GM18526 (cell line): ENCODE results near the gene GNG4.

Source experiments
- POLR2A ChIP-seq: IDR thresholded peaks from 3 replicates; pipeline ENCODE4 v1.6.1; 2011; ENCODE audit not compliant: insufficient read length; ENCODE audit errors: extremely low read depth

GNG4 gene

DNA sequence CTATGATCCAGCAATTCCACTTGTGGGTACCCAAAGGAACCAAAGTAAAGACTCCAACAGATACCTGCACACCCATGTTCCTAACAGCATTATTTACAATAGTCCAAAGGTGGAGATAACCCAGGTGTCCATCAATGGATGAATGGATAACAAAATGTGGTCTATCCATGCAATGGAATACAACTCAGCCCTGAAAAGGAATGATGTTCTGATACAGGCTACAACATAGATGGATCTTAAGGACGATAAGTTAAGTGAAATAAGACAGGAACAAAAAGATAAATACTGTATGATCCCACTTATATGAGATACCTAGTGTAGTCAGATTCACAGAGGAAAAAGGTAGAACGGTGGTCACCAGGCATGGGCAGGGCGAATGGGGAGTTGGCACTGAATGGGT lies 69.7 kb downstream of the GNG4 start:
- no peak for TF ChIP-seq POLR2A

DNA sequence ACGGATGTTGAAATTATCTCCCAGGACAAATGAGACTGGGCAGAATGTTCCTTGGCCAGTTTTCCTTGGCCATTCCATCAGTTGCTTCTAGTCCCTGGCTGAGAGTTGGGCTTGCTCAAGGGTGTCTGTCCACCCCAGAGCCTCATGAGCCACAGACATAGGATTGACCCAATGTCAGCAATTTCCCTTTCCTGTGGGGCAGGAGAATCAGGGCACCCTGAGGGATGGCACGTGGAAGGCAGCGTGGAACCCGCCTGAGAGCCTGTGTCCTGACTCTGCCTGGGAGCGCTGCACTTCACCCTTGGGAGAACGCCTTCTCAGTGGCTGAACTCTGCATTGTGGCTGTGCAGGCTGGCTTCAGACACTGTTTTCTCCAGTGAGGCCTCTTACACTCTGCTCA lies 74.0 kb downstream of the GNG4 start:
- no peak for TF ChIP-seq POLR2A

DNA sequence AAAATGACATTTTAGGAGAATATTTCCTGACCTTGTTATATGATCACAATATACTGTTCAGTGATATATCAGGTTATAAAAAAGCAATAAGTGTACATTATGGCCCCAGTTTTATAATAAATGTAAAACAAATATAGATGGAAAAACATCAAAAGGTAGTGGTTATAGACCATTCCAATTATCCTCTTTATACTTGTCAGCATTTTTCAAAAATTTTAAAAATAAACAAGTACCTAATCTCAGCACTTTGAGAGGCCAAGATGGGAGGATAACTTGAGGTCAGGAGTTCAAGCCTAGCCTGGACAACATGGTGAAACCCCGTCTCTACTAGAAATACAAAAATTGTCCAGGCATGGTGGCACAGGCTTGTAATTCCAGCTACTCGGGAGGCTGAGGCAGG lies 75.7 kb downstream of the GNG4 start:
- no peak for TF ChIP-seq POLR2A

DNA sequence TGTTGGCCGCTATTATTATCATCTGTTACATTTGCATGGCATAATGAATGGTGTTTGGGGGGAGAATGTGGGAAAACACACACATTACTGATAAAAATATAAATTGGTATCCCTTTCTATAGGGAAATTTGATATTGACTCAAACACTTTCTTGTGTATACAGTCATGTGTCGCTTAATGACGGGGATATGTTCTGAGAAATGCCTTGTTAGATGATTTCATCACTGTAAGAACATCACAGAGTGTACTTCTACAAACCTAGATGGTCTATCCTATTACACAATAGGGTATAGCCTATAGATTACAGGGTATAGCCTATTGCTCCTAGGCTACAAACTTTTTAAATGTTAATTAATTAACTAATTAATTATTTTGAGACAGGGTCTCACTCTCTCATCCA lies 78.1 kb downstream of the GNG4 start:
- no peak for TF ChIP-seq POLR2A

DNA sequence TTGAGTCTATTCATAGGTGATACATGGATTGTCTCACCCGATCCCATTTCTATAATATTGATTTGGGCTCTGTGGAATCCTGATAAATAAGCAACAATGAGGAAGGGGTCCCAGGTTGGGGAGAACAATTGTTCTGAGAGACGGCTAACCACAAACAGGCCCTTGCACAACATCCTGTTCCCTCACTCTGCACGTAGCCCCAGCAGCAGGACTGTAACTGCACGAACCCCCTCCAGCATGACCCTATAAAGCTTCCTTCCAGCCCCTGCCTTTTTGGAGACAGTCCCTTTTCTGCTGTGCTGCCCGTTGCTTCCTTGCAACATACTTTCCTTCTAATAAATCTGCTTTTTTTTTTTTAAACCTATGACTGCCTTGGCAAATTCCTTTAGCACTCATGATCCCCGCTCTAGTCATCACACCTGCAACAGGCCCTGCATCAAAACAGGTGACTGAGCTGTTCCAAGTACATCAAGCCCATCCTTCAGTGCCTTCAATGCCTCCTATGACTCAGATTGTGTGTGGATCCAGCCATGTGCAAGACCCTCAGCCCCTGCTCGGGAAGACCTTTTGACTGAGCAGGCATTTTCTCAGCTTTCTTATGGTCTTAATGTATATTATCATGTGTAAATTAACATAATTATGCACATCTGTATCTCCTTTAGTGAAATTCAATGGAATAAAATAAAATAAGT lies 81.6 kb downstream of the GNG4 start:
- TF ChIP-seq POLR2A, result no peak

DNA sequence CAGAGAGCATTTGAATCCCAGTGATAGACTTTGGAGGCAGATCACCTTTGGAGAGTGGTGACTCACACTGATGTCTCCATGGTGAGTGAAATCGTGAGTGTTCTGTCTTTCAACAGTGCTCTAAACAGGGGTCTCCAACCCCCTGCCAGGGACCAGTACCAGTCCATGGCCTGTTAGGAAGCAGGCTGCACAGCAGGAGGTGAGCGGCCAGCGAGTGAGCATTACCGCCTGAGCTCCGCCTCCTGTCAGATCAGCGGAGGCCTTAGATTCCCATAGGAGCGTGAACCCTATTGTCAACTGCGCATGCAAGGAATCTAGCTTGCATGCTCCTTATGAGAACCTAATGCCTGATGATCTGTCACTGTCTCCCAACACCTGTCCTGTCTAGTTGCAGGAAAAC lies 83.5 kb downstream of the GNG4 start:
- TF ChIP-seq POLR2A, result no peak

DNA sequence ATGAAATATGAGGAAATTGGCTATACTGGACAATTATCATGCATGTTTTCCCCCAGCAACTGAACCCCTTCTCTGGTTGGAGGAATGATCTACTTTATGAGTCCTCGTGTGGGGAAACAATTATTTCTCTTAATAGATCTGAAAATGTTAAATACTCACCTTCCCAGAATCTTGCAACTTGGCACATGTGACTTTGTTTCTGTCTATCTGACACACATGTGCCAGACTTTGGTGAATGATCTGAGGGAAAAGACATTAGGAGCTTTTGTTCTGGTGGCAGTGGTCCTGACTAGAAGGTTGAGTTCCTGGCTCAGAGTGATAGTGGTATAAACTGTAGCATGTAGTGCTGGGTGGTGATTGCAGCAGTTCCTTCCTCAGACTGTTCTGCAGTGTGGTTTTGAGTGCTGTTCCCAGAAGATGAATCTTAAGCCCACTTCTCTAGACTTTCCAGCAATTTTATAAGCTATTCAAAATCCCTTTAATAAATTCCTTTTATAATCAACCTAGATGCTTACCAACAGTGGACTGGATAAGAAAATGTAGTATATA lies 86.0 kb downstream of the GNG4 start:
- no peak for TF ChIP-seq POLR2A

DNA sequence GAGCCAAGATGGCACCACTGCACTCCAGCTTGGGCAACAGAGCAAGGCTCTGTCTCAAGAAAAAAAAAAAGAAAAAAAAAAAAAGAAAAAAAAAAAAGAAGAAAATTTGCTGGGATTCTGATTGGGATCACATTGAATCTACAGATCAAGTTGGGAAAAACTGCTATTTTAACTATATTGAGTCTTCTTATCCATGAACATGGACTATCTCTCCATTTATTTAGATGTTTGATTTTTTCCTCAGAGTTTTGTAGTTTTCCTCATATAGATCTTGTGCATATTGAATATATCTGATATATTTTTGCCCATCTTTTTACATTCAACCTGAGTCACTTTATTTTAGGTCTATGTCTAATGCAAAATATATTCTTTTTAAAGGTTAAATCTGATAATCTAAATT lies 87.0 kb downstream of the GNG4 start:
- no peak for TF ChIP-seq POLR2A

DNA sequence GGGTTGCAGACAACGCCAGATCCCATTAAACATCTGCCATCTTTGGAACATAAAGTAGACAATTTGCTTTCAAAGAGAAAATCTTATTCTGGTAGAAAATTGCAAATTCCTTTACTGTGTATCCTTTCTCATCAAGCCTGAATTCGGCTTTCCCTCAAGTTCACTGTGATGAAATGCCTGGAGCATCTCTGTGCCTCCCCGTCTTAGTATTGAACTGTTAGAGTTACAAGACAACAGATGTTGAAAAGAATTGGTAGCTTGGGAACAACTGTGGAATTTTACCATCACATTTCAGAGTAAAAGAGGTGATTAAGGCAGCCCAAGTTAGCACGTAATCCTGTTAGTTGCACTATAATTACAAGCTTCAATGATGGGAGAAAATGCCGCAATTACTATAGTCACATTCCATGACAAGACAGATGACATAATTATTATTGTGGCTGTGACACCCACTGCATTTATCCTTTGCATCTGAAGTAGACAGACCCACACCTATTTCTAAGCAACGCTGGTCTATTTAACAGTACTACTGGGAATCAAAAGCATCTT lies 90.9 kb downstream of the GNG4 start:
- no peak for TF ChIP-seq POLR2A

DNA sequence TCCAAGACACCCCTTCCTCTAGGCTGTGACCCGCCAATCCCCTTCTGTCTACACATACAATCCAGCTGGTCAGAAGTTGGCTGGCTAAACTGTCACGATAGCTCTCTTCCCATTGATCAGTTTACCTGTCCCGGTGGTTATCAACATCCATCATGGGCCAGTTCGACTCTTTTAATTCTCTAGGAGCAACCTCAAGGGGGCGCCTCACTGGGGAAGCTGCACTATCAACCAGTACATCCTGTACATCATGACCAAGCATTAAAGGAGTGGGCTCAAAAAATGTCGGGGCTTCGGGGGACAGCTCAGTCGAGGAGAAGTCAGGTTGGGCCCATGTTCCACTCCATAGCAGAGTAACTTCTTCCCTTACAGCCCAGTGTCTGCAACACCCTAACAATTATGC lies 92.1 kb downstream of the GNG4 start:
- TF ChIP-seq POLR2A, result no peak

DNA sequence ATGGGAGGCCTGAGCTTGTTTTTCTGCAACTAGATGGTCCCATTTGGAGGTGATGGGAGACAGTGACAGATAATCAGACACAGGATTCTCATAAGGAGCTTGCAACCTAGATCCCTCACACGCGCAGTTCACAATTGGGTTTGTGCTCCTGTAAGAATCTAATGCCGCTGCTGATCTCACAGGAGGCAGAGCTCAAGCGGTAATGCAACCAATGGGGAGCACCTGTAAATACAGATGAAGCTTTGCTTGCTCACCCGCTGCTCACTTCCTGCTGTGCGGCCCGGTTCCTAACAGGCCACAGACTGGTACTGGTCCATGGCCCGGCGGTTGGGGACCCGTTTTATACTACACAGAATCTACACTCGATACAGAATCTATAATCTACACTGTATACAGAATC lies 92.8 kb downstream of the GNG4 start:
- TF ChIP-seq POLR2A, result no peak

DNA sequence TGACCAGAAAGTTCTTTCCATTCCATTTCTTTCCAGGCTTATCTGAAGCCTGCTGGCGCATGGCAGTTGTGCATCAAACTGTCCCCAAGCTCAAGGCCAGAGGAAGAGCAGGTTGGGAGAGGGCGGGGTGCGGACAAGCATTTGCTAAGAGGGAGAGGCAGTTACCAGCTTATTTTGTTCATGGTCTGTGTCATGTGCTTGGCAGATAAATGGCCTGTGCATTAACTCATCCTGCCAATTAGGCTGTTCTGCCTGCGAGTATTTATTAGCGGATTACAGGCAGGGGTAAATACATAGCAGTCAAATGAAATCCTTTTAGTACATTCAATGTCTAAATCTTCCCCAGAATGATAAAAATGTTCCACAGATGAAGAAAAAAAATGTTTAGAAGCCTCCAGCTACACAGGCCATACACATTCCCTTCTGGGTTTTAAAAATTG lies 96.5 kb downstream of the GNG4 start:
- no peak for TF ChIP-seq POLR2A

DNA sequence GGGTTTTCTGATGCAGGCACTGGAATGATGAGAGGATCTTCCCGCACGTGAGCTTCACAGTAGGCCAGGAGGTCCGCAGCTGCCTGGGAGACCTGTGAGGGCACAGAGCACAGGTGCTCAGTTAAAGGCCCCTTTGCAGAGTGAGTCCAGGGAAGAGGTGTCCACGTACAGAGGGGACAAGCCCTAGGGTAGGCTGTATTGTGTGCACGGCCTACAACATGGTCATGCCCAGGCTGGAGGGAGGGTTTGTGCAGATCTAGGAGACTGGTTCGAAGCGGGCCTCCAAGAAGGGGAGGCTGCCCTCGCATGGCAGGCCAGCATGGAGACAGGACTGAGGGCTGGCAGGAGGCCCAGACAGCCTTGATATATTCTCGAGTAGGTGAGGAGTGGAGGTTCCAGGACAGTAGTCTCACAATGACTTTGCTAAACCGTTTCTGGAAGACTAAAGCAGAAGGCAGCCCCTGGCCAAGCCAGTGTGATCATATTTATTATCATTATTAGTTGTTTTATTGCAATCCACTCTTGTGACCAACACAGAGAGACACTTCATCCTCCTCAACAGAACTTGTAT lies 97.4 kb downstream of the GNG4 start:
- TF ChIP-seq POLR2A, result no peak

DNA sequence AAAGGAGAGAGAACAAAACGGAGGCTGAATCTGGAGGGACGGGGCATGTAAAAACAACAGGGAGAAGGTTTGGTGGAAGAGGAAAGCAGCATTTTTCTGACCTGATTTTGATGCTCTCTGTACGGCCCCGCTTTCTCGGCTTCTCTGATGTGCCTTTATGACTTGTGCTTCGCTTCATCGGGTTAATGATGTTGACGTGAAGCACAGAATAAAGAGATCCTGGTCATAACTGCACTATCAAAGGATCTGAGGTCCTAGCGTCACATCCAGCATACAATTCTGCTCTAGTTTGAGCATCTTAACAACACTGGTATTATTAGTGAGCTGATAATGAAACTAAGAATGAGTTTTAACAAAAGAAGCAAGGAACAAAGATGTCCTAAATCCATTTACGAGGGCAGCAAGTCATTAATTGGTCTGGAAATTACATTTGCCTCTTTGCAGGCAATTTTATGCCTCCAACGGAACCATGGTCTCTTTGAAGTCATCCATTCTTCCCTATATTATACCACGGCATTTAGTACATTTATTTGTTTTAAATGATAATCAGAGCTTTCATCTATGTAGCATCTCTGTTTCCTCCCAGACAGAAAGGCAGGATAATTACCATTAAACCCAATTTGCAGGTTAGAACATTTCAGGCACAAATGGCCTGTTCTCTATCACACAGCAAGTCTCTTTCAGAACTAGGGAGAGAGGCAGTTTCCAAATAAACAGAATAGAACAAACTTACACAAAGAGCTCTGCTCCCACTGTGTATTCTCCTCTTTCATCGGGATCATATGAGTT lies 100.0 kb downstream of the GNG4 start:
- TF ChIP-seq POLR2A, result no peak

DNA sequence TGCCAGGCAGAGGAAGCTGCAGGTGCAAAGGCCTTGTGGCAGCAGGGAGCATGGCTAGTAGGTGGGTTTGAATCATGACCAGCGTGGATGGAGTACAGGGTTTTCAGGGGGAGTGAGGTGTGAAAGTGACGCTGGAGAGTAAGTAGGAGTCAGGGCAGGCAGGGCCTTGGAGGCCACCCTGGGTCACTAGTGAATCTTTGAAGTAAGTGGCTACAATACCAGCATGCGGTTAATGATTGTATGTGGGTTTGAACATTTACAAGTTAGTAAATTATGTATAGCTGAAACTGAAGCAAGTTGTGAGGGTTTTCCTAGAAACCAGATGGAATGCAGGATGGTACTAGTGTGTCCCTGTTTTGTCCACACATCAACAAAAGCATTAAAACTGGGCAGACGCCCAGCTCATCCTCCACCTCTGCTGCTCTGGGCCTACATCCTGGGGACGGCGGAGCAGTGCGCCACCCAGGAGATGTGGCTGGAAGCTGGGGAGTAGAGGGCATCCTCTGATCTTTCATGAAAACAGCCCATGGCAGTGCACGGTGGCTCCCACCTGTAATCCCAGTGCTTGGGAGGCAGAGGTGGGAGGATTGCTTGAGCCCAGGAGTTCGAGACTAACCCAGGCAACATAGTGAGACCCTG lies 104.2 kb downstream of the GNG4 start:
- TF ChIP-seq POLR2A, result no peak
